HG03432 (cell line): ENCODE data around the gene EPN1.

Experiments used
- ATAC-seq: cut with Tn5 transposase; IDR thresholded peaks from one replicate; pipeline ENCODE4 v1.9.1; 2021; ENCODE audit warnings: mild to moderate bottlenecking, moderate library complexity; ENCODE audit not compliant: unreplicated experiment

EPN1 gene

GRCh38 chr19:55674841-55675660 is at the start of gene EPN1:
TSS of gene EPN1 (plus strand) at chr19:55675226. CDS start at chr19:55678628, 3,402 bp downstream.
- ATAC-seq = peak; percentile 77

GRCh38 chr19:55626350-55626749 is 48.7 kb upstream of the EPN1 start:
- no peak for ATAC-seq

DNA sequence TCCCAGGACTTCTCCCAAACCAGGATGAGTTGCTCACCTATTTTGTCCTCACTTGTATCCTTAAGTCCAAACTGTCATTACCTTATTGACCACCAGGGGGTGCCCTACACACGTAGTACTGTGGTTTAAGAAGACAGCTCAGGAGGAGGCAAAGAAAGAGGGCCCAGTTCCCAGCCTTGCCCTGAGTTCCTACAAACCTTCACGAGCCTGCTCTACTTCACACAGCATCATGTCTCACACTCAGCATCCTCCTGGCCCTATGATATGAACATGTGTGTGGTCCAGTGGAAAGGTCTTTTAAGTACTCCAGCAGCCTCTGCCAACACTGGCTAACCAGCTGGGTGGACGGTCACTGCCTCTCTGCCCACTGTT is 42.6 kb upstream of the EPN1 start:
- ATAC-seq = no peak

DNA sequence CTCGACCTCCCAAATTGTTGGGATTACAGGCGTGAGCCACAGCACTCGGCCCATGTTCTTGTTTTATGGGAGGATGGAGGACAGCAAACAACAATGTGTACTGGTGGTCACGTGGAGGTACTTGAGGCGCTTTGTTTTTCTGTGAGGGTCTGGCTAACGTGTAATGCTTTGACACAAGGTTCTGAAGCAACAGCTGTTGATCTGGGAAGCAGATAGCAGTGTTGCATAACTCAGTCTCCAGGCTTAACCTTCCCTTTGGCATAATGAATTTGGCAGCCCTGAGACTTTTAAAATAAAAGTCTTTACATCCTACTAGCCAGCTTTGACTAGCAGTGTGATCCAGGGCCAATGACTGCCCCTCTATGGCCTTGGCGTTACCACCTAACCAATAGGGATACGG is 41.2 kb upstream of the EPN1 start:
- no peak for ATAC-seq

GRCh38 chr19:55635334-55635717 is 39.7 kb upstream of the EPN1 start:
- ATAC-seq = no peak

- no peak for ATAC-seq
Observed at GRCh38 chr19:55635856-55636440, 39.1 kb upstream of the EPN1 start.

- ATAC-seq = no peak
Observed at GRCh38 chr19:55636723-55637122, 38.3 kb upstream of the EPN1 start.

GRCh38 chr19:55637534-55637933 is 37.5 kb upstream of the EPN1 start:
- ATAC-seq = no peak

DNA sequence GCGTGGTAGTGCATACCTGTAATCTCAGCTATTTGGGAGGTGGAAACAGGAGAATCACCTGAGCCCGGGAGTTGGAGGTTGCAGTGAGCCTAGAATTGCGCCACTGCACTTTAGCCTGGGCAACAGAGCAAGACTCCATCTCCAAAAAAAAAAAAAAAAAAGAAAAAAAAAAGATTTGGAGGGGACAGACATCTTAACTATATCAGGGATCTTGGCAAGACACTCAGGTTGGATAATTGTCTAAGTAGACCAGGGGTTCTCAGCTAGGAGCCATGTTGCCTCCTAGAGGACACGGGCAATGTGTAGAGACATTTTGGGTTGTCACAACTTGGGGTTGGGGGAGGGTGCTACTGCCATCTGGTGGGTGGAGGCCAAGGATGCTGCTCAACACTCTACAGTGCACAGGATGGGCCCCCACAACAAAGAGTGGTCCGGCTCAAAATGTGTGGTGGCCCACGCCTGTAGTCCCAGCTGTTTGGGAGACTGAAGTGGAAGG is 36.1 kb upstream of the EPN1 start:
- ATAC-seq = no peak

DNA sequence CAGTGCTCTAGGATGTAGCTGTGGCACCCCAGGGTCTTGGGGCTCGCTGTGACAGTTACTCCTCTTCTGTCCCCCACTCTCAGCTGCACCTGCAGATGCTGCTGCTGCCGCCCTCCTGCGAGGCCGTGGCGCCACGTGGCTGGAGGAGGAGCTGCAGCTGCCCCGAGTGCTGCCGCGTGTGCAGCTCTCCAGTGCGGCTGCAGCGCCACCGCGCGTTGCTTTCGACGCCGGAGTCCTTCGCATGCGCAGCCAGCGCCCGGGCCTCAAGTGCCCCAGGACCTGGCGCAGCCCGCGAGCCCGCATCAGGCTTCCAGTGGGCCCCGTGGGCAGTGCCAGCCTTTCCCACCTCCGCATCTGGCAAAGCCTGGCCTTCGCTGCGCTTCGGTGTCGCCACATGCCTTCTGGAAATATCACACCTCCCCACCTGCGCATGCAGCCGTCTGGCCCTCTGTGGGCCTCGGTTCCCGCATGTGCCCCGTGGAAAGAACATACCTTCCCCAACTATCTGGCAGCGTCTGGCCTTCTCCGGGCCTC is 34.9 kb upstream of the EPN1 start:
- ATAC-seq = no peak

DNA sequence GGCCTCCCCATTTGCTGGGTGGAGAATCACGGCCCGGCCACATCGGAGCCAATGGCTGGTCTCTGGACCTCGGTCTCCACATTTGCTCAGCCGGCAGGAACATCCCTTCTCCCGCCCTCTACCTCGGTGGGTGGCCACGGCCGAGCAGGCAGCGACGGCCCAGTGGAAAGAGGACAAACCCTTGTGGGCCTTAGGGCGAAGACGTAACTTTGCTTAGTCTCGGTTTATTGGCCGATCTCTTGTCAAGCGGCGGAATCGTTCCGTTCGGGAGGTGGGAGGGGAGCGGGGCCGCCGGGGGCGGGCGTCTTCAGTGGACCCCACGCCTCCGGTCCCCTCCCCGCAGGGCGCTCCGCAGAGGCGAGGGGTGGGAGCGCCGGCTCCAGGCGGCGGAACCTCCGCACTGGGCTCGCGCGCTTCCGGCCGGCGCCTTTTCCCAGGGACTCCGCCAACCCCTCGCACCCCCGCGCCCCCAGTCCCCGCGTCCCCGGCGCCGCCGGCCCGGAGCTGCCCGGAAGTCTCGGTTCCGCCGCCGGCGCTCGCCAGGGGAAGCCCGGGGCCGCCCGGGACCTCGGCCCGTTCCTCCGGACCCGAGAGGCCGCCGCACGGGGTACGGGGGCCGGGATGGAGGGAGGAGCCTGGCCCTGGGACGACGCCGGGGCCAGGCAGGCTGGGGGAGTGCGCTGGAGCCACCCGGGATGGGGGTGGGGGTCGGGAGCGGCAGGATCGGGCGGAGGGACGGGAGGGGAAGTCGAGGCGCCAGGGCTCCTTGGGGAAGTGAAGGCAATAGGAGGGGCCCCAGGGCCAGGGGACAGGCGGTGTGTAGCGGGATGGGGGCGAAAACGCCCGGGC is 34.2 kb upstream of the EPN1 start, which contains the start of gene ZNF580:
ZNF580 (plus strand) TSS at position 426 of the 849 bp plus-strand sequence. CDS start 1,507 bp downstream, outside the sequence.
- peak; percentile 28 for ATAC-seq

- ATAC-seq = no peak
Observed at GRCh38 chr19:55641426-55642152, 33.4 kb upstream of the EPN1 start.

DNA sequence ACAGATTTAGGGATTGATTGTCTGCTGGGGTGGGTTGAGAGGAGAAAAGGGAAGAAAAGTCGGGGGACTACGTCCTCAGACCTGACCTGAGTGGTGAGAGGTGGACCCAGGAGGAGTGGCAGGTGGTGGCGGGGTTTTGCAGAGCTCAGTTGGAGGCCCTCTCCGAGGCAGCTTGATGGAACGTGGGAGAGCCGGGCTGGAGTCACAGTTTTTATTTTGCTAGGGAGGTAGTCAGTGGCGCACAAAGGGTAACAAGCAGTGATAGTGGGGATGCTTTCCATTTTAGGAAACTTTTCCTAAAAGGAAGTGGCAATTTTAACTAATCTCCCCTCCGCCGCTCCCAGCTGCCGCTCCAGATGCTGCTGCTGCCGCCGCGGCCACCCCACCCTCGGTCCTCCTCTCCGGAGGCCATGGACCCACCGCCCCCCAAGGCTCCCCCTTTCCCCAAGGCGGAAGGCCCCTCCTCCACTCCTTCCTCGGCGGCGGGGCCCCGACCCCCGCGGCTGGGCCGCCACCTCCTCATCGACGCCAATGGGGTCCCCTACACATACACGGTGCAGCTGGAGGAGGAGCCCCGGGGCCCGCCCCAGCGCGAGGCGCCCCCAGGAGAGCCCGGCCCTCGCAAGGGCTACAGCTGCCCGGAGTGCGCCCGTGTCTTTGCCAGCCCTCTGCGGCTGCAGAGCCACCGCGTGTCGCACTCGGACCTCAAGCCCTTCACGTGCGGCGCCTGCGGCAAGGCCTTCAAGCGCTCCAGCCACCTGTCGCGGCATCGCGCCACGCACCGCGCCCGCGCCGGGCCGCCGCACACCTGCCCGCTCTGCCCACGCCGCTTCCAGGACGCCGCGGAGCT is 32.6 kb upstream of the EPN1 start:
- peak; percentile 11 for ATAC-seq

DNA sequence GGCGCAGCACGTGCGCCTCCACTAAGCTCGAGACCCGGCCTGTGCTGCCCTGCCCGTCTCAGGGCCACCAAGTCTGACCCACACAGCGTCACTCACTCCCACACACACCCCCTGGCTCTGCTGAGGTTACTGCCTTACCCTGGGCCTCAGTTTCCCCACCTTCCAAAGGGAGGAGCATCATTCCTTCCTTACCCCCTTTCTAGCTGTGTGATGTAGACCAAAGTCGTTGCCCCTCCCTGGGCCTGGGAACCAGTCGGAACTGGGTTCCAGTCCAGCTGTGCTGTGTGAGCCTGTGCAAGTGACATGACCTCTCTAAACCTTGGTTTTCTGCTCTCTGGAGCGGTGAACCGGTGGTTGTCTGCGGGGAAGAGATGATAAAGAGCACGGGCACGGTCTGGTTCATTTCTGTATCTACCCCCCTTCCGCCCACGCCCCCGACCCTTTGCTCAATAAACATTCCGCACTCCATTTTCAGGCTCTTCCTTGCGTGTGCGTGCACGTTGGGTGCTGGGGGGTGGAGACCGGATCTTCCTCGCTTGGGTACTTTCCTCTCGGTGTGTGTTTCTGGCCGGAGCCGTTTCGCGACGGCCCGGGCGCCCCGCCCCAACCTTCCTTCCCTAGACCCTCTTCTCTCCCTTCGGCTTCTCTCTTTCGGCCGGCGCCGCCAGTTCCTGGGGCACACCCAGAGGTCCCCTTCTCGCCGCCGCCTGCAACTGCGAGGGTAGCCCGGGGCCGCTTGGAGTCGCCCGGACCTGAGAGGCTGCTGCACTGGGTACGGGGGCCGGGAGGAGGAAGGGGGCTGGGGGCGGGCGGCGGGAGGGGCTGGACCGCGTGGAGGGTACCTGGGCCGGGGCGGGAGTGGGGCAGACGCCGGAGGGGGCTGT is 31.8 kb upstream of the EPN1 start, which contains the start of gene ZNF581:
ZNF581 (plus strand) TSS at position 647 of the 884 bp plus-strand sequence. CDS start 923 bp downstream, outside the sequence.
- peak; percentile 35 for ATAC-seq

- no peak for ATAC-seq
Observed at GRCh38 chr19:55643887-55644176, 31.2 kb upstream of the EPN1 start.

GRCh38 chr19:55644191-55644833 is 30.7 kb upstream of the EPN1 start:
- no peak for ATAC-seq

GRCh38 chr19:55644842-55645511 is 30.0 kb upstream of the EPN1 start:
- ATAC-seq = no peak

DNA sequence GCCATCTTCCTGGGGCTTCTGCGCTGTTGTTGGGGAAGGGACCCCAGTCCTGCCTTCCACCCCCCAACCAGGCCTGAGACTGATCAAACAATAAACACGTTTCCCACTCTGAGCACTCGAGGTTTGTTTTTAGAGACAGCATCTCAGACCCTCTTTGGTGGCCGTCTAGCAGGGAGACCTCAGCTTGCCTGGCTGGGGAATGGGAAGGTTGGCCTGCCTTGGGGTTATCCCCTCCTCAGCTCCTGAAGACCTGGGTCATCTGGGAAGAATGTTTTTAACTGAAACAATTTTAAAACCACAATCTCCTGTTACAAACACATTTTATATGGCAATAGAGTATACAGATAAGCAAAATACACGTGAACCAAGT is 29.5 kb upstream of the EPN1 start:
- no peak for ATAC-seq
